ENCODE data around the gene PLXDC1.

The PLXDC1 gene

GRCh38 chr17:39194985-39195524 is 43.6 kb upstream of the PLXDC1 start:
- TF ChIP-seq USF1 (IDR thresholded peaks at IDR 0.05), result no peak
- no peak for TF ChIP-seq CREB1 (IDR thresholded peaks at IDR 0.05; ENCODE audit: low read depth)
- 0 out of 2 replicates have a peak, but pooled peaks have one; percentile 18 for TF ChIP-seq ZBTB7A (IDR thresholded peaks at IDR 0.05; ENCODE audit: low read depth)

GRCh38 chr17:39194089-39194984 is 42.9 kb upstream of the PLXDC1 start:
- no peak for TF ChIP-seq YY1 (IDR thresholded peaks at IDR 0.05; ENCODE audit: low read depth)
- no peak for TF ChIP-seq NFIC (IDR thresholded peaks at IDR 0.05)
- TF ChIP-seq REST (IDR thresholded peaks at IDR 0.05; ENCODE audit: low read depth), result no peak
- no peak for TF ChIP-seq TEAD4 (IDR thresholded peaks at IDR 0.05)
- no peak for TF ChIP-seq USF1 (IDR thresholded peaks at IDR 0.05)
- TF ChIP-seq CEBPB (IDR thresholded peaks at IDR 0.05), result no peak
- no peak for TF ChIP-seq ZBTB7A (IDR thresholded peaks at IDR 0.05; ENCODE audit: low read depth)
- no peak for TF ChIP-seq FOXM1 (IDR thresholded peaks at IDR 0.05; ENCODE audit: borderline replicate concordance, low read depth)
- TF ChIP-seq MAX (IDR thresholded peaks at IDR 0.05), result no peak
- no peak for TF ChIP-seq CREB1 (IDR thresholded peaks at IDR 0.05; ENCODE audit: low read depth)
- no peak for TF ChIP-seq TCF12 (IDR thresholded peaks at IDR 0.05; ENCODE audit: low read depth)
- no peak for TF ChIP-seq EP300 (IDR thresholded peaks at IDR 0.05; ENCODE audit: borderline replicate concordance)
- TF ChIP-seq TAF1 (IDR thresholded peaks at IDR 0.05; ENCODE audit: low read depth), result no peak

GRCh38 chr17:39193346-39193745 is 41.9 kb upstream of the PLXDC1 start:
- TF ChIP-seq CREB1 (IDR thresholded peaks at IDR 0.05; ENCODE audit: low read depth) (no peak), TCF12 (IDR thresholded peaks at IDR 0.05; ENCODE audit: low read depth) (no peak), TAF1 (IDR thresholded peaks at IDR 0.05; ENCODE audit: low read depth) (no peak), EP300 (IDR thresholded peaks at IDR 0.05; ENCODE audit: borderline replicate concordance) (no peak), YY1 (IDR thresholded peaks at IDR 0.05; ENCODE audit: low read depth) (no peak)

GRCh38 chr17:39192901-39193300 is 41.5 kb upstream of the PLXDC1 start:
- TF ChIP-seq REST (IDR thresholded peaks at IDR 0.05; ENCODE audit: low read depth) (no peak), ZBTB7A (IDR thresholded peaks at IDR 0.05; ENCODE audit: low read depth) (no peak), USF1 (IDR thresholded peaks at IDR 0.05) (no peak), NFIC (IDR thresholded peaks at IDR 0.05) (no peak), TCF12 (IDR thresholded peaks at IDR 0.05; ENCODE audit: low read depth) (no peak), EP300 (IDR thresholded peaks at IDR 0.05; ENCODE audit: borderline replicate concordance) (no peak), MAX (IDR thresholded peaks at IDR 0.05) (no peak), TEAD4 (IDR thresholded peaks at IDR 0.05) (no peak), TAF1 (IDR thresholded peaks at IDR 0.05; ENCODE audit: low read depth) (no peak), CREB1 (IDR thresholded peaks at IDR 0.05; ENCODE audit: low read depth) (no peak), FOXM1 (IDR thresholded peaks at IDR 0.05; ENCODE audit: borderline replicate concordance, low read depth) (no peak), CEBPB (IDR thresholded peaks at IDR 0.05) (no peak), YY1 (IDR thresholded peaks at IDR 0.05; ENCODE audit: low read depth) (no peak), RAD21 (IDR thresholded peaks at IDR 0.05; ENCODE audit: low read depth) (no peak), EGR1 (IDR thresholded peaks at IDR 0.05) (no peak)

GRCh38 chr17:39191750-39192510 is 40.5 kb upstream of the PLXDC1 start:
- TF ChIP-seq USF1 (IDR thresholded peaks at IDR 0.05) (no peak), CEBPB (IDR thresholded peaks at IDR 0.05) (no peak), FOXM1 (IDR thresholded peaks at IDR 0.05; ENCODE audit: borderline replicate concordance, low read depth) (no peak), REST (IDR thresholded peaks at IDR 0.05; ENCODE audit: low read depth) (no peak), YY1 (IDR thresholded peaks at IDR 0.05; ENCODE audit: low read depth) (no peak), CREB1 (IDR thresholded peaks at IDR 0.05; ENCODE audit: low read depth) (no peak), ZBTB7A (IDR thresholded peaks at IDR 0.05; ENCODE audit: low read depth) (no peak), EGR1 (IDR thresholded peaks at IDR 0.05) (no peak), TEAD4 (IDR thresholded peaks at IDR 0.05) (no peak), EP300 (IDR thresholded peaks at IDR 0.05; ENCODE audit: borderline replicate concordance) (no peak), NFIC (IDR thresholded peaks at IDR 0.05) (no peak)
